WTC11 (cell line): Measurements from ENCODE around the gene CHST14.

Source experiments
- ARID4B ChIP-seq: sonication (generic); formaldehyde crosslinking; IDR thresholded peaks from 2 replicates; pipeline ENCODE4 v1.8.0; 2023; ENCODE audit warnings: missing genetic modification reagents, mild to moderate bottlenecking, borderline replicate concordance
- E2F5 ChIP-seq: sonication (generic); formaldehyde crosslinking; IDR thresholded peaks from 2 replicates; pipeline ENCODE4 v1.8.1; 2022; ENCODE audit warnings: mild to moderate bottlenecking, moderate library complexity, missing genetic modification reagents
- FOXJ3 ChIP-seq: sonication (generic); formaldehyde crosslinking; IDR thresholded peaks from 2 replicates; pipeline ENCODE4 v1.9.0; 2021; ENCODE audit warnings: missing genetic modification reagents, mild to moderate bottlenecking, borderline replicate concordance
- IRF2 ChIP-seq: sonication (generic); formaldehyde crosslinking; IDR thresholded peaks from 2 replicates; pipeline ENCODE4 v1.8.0; 2022; ENCODE audit warnings: low read depth, missing genetic modification reagents, borderline replicate concordance
- RELA ChIP-seq: sonication (generic); formaldehyde crosslinking; IDR thresholded peaks from 2 replicates; pipeline ENCODE4 v1.8.1; 2022; ENCODE audit warnings: missing genetic modification reagents, mild to moderate bottlenecking, borderline replicate concordance
- TEAD1 ChIP-seq: sonication (generic); formaldehyde crosslinking; IDR thresholded peaks from 2 replicates; pipeline ENCODE4 v1.8.0; 2022; ENCODE audit warnings: mild to moderate bottlenecking, missing genetic modification reagents
- ZNF121 ChIP-seq: sonication (generic); formaldehyde crosslinking; IDR thresholded peaks from 2 replicates; pipeline ENCODE4 v1.8.0; 2023; ENCODE audit warnings: missing genetic modification reagents
- ZNF219 ChIP-seq: sonication (generic); formaldehyde crosslinking; IDR thresholded peaks from 2 replicates; pipeline ENCODE4 v1.8.0; 2023; ENCODE audit warnings: missing genetic modification reagents, mild to moderate bottlenecking, borderline replicate concordance
- TF ChIP-seq, protein P1 (sequence below): fragments of 200-600 bp; IDR thresholded peaks from 2 replicates; pipeline ENCODE4 v1.8.0; 2022; ENCODE audit warnings: antibody characterized with exemption
- TF ChIP-seq, protein P2 (sequence below): sonication (generic); formaldehyde crosslinking; IDR thresholded peaks from 2 replicates; pipeline ENCODE4 v1.8.0; 2022; ENCODE audit warnings: mild to moderate bottlenecking, missing genetic modification reagents
- TF ChIP-seq, protein P3 (sequence below): sonication (generic); formaldehyde crosslinking; IDR thresholded peaks from 2 replicates; pipeline ENCODE4 v1.8.1; 2022; ENCODE audit warnings: low read depth, mild to moderate bottlenecking, moderate library complexity, missing genetic modification reagents, borderline replicate concordance

DNA sequence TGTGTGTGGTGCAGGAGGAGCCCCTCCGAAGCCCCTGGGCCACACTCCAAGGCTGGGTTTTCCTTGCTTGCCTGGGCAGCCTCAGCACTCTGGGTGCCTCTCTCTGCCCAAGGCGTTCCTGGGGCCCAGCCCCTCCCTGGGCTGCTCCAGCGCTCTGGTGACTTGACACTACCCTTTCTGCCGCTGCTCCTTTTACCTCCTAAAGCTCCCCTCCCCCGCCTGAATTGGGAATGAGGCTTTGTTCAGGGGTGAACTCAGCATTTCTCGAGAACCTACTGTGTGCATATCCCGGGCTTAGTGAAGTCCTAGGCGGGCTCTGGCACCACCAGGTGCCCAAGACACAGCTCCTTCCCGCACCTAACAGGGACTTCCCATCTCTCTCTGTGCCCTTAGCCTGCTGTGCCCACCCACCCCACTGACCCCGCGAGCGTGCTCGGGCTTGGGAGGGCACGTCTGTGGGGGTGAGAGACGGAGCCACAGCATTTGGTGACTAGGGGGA, 31.3 kb upstream of the CHST14 start:
- TF ChIP-seq ARID4B (CRISPR knock-in tag) = peak; percentile 37; the same call in 1 of the 2 replicates
- TF ChIP-seq FOXJ3 (CRISPR knock-in tag) = no peak
- no peak for TF ChIP-seq ZNF219
- TF ChIP-seq, protein P1, sequence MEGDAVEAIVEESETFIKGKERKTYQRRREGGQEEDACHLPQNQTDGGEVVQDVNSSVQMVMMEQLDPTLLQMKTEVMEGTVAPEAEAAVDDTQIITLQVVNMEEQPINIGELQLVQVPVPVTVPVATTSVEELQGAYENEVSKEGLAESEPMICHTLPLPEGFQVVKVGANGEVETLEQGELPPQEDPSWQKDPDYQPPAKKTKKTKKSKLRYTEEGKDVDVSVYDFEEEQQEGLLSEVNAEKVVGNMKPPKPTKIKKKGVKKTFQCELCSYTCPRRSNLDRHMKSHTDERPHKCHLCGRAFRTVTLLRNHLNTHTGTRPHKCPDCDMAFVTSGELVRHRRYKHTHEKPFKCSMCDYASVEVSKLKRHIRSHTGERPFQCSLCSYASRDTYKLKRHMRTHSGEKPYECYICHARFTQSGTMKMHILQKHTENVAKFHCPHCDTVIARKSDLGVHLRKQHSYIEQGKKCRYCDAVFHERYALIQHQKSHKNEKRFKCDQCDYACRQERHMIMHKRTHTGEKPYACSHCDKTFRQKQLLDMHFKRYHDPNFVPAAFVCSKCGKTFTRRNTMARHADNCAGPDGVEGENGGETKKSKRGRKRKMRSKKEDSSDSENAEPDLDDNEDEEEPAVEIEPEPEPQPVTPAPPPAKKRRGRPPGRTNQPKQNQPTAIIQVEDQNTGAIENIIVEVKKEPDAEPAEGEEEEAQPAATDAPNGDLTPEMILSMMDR = no peak
- TF ChIP-seq, protein P2, sequence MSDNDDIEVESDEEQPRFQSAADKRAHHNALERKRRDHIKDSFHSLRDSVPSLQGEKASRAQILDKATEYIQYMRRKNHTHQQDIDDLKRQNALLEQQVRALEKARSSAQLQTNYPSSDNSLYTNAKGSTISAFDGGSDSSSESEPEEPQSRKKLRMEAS (CRISPR knock-in tag) = no peak
- TF ChIP-seq, protein P3, sequence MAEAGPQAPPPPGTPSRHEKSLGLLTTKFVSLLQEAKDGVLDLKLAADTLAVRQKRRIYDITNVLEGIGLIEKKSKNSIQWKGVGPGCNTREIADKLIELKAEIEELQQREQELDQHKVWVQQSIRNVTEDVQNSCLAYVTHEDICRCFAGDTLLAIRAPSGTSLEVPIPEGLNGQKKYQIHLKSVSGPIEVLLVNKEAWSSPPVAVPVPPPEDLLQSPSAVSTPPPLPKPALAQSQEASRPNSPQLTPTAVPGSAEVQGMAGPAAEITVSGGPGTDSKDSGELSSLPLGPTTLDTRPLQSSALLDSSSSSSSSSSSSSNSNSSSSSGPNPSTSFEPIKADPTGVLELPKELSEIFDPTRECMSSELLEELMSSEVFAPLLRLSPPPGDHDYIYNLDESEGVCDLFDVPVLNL = no peak
- TF ChIP-seq TEAD1 (CRISPR knock-in tag) = no peak; the same call in 1 of the 2 replicates
- TF ChIP-seq E2F5 (CRISPR knock-in tag) = no peak
- TF ChIP-seq IRF2 (CRISPR knock-in tag) = no peak
- TF ChIP-seq ZNF121 = no peak
- TF ChIP-seq RELA (CRISPR knock-in tag) = no peak
